H1 (cell line): Measurements from ENCODE around the gene SPAG16. TPM values are rescaled to one million over a fixed set of nuclear protein-coding genes. Genes with fewer than 3 reads are reported as not detected.

Experiments
- CTCF ChIA-PET: fragments of 300-600 bp; sonication (Branson Sonifier 250); formaldehyde crosslinking; loops from one replicate; lab custom pipeline; 2021; ENCODE audit not compliant: partially characterized antibody; lab: Charles Lee
- POLR2A ChIA-PET: fragments of 300-600 bp; sonication (Branson Sonifier 250); formaldehyde crosslinking; loops from one replicate; lab custom pipeline; 2021; ENCODE audit warnings: inconsistent platforms; ENCODE audit not compliant: partially characterized antibody; lab: Charles Lee
- DNase-seq, 2 experiments: peaks; one replicate each; pipeline versions ENCODE4 v3.0.0 to v3.0.0-alpha.2; 2010 to 2022; ENCODE audit warnings: low spot score in 2 of 2, low read depth in 1 of 2, mixed read lengths in 1 of 2
- FAIRE-seq: peaks from 2 replicates; lab custom pipeline; 2011; peaks lifted over from hg19 to GRCh38; lab: Jason Lieb, UNC
- H2AFZ ChIP-seq: 2 replicates; pipeline ENCODE4 v1.8.1; 2012; ENCODE audit warnings: low read length, inconsistent platforms
- H2AK5ac ChIP-seq: 2 replicates; pipeline ENCODE4 v1.6.1; 2013; ENCODE audit warnings: low read depth, low read length
- H2BK120ac ChIP-seq: replicated peaks from 2 replicates; pipeline ENCODE3; 2013; ENCODE audit warnings: low read depth, low read length, inconsistent platforms
- H2BK12ac ChIP-seq: 2 replicates; pipeline ENCODE4 v1.6.1; 2013; ENCODE audit warnings: low read depth, low read length
- H2BK15ac ChIP-seq: 2 replicates; pipeline ENCODE4 v1.6.1; 2013; ENCODE audit warnings: low read length
- H2BK20ac ChIP-seq: 2 replicates; pipeline ENCODE4 v1.6.1; 2013; ENCODE audit warnings: low read length
- H2BK5ac ChIP-seq: 2 replicates; pipeline ENCODE4 v1.6.1; 2013; ENCODE audit warnings: low read depth, low read length
- H3K14ac ChIP-seq: 2 replicates; pipeline ENCODE4 v1.6.1; 2013; ENCODE audit warnings: inconsistent platforms; ENCODE audit not compliant: insufficient read length
- H3K18ac ChIP-seq: 2 replicates; pipeline ENCODE4 v1.6.1; 2013; ENCODE audit warnings: low read length; ENCODE audit errors: extremely low read depth
- H3K23ac ChIP-seq: 2 replicates; pipeline ENCODE4 v1.6.1; 2013; ENCODE audit warnings: inconsistent platforms; ENCODE audit not compliant: insufficient read length
- H3K23me2 ChIP-seq: 2 replicates; pipeline ENCODE4 v1.6.1; 2013; ENCODE audit warnings: low read depth, low read length
- H3K27ac ChIP-seq: 2 replicates; pipeline ENCODE4 v1.6.1; 2011; ENCODE audit warnings: low read depth, low read length, inconsistent platforms
- H3K27me3 ChIP-seq, 4 experiments: replicated peaks in 1 of 4; 1 replicate in 1 of 4; 2 replicates in 3 of 4; pipeline versions ENCODE4 v1.6.1 to v1.8.1; 2011 to 2013; ENCODE audit warnings: low read length in 3 of 4, mild to moderate bottlenecking in 3 of 4, inconsistent platforms in 2 of 4, mixed read lengths in 2 of 4, moderate library complexity in 1 of 4; ENCODE audit not compliant: control insufficient read depth in 3 of 4, insufficient read depth in 3 of 4; ENCODE audit errors: extremely low read depth in 1 of 4
- H3K36me3 ChIP-seq, 4 experiments: 2 replicates each; pipeline versions ENCODE4 v1.6.1 to v1.8.1; 2011 to 2013; ENCODE audit warnings: mild to moderate bottlenecking in 4 of 4, low read length in 3 of 4, moderate library complexity in 2 of 4, control low read depth in 1 of 4, inconsistent platforms in 1 of 4; ENCODE audit not compliant: insufficient read depth in 4 of 4, control insufficient read depth in 2 of 4
- H3K4ac ChIP-seq: replicated peaks from 2 replicates; pipeline ENCODE3; 2013; ENCODE audit warnings: low read length, low read depth, mixed read lengths, inconsistent platforms; ENCODE audit not compliant: insufficient read length
- H3K4me1 ChIP-seq, 4 experiments: replicated peaks in 1 of 4; 1 replicate in 1 of 4; 2 replicates in 3 of 4; pipeline versions ENCODE4 v1.6.1 to v1.8.1; 2011 to 2013; ENCODE audit warnings: low read length in 3 of 4, inconsistent platforms in 2 of 4, mixed read lengths in 1 of 4; ENCODE audit not compliant: insufficient read depth in 4 of 4, control insufficient read depth in 3 of 4
- H3K4me2 ChIP-seq, 2 experiments: 2 replicates each; pipeline versions ENCODE4 v1.6.1 to v1.8.1; 2011 to 2013; ENCODE audit warnings: low read depth in 2 of 2, low read length in 2 of 2, control low read depth in 1 of 2, inconsistent platforms in 1 of 2, mild to moderate bottlenecking in 1 of 2; ENCODE audit not compliant: insufficient read depth in 1 of 2
- H3K4me3 ChIP-seq, 4 experiments: fragments of 200-600, 300-600 bp in 1 of 4; sonication (generic), shearing (Covaris generic), sonication (Bioruptor Twin) in 1 of 4; 2 replicates each; pipeline versions ENCODE4 v1.5.1 to v1.8.1; 2011 to 2016; ENCODE audit warnings: low read length in 4 of 4, low read depth in 3 of 4, control low read depth in 2 of 4, inconsistent platforms in 2 of 4, mild to moderate bottlenecking in 2 of 4, mixed read lengths in 1 of 4, moderate library complexity in 1 of 4; ENCODE audit not compliant: insufficient read depth in 2 of 4; ENCODE audit errors: extremely low read depth in 1 of 4
- H3K56ac ChIP-seq: replicated peaks from 2 replicates; pipeline ENCODE3; 2013; ENCODE audit warnings: low read depth, mild to moderate bottlenecking, mixed read lengths, low read length, inconsistent platforms; ENCODE audit not compliant: insufficient read length
- H3K79me1 ChIP-seq: 2 replicates; pipeline ENCODE4 v1.6.1; 2013; ENCODE audit warnings: low read depth, low read length, control low read depth
- H3K79me2 ChIP-seq, 2 experiments: 2 replicates each; pipeline versions ENCODE4 v1.6.1 to v1.8.1; 2012 to 2013; ENCODE audit warnings: low read length in 2 of 2, mild to moderate bottlenecking in 2 of 2, inconsistent platforms in 1 of 2; ENCODE audit not compliant: insufficient read depth in 2 of 2, control insufficient read depth in 1 of 2
- H3K9ac ChIP-seq, 4 experiments: replicated peaks in 1 of 4; 1 replicate in 1 of 4; 2 replicates in 3 of 4; pipeline versions ENCODE4 v1.6.1 to v1.8.1; 2011 to 2013; ENCODE audit warnings: low read depth in 3 of 4, low read length in 3 of 4, control low read depth in 2 of 4, mild to moderate bottlenecking in 2 of 4, moderate library complexity in 2 of 4, inconsistent platforms in 1 of 4; ENCODE audit errors: extremely low read depth in 1 of 4
- H3K9me3 ChIP-seq, 2 experiments: 2 replicates each; pipeline versions ENCODE4 v1.6.1 to v1.8.1; 2012 to 2013; ENCODE audit warnings: mild to moderate bottlenecking in 2 of 2, moderate library complexity in 2 of 2, control low read depth in 1 of 2, inconsistent platforms in 1 of 2, low read depth in 1 of 2, low read length in 1 of 2, mixed read lengths in 1 of 2; ENCODE audit not compliant: insufficient read depth in 2 of 2
- H4K20me1 ChIP-seq, 2 experiments: replicated peaks in 1 of 2; 2 replicates each; pipeline versions ENCODE3 to v1.8.1; 2011 to 2013; ENCODE audit warnings: inconsistent platforms in 2 of 2, low read length in 2 of 2, mild to moderate bottlenecking in 1 of 2; ENCODE audit not compliant: insufficient read depth in 2 of 2, control insufficient read depth in 1 of 2
- H4K5ac ChIP-seq: 2 replicates; pipeline ENCODE4 v1.6.1; 2013; ENCODE audit warnings: low read length, low read depth, mixed read lengths, inconsistent platforms; ENCODE audit not compliant: insufficient read length
- H4K8ac ChIP-seq: 2 replicates; pipeline ENCODE4 v1.8.0; 2013; ENCODE audit warnings: mild to moderate bottlenecking, moderate library complexity, low read length, inconsistent platforms; ENCODE audit not compliant: insufficient read depth; ENCODE audit errors: extremely low read depth
- H4K91ac ChIP-seq: replicated peaks from 2 replicates; pipeline ENCODE3; 2013; ENCODE audit warnings: low read length, mixed read lengths, inconsistent platforms; ENCODE audit not compliant: insufficient read length
- EZH2 ChIP-seq: fragments of 200-600 bp; sonication (generic); IDR thresholded peaks from 2 replicates; pipeline ENCODE4 v1.7.1; 2012; ENCODE audit warnings: low read depth, mild to moderate bottlenecking, moderate library complexity, low read length, inconsistent platforms; ENCODE audit not compliant: severe bottlenecking
- FOSL1 ChIP-seq: IDR thresholded peaks from 2 replicates; pipeline ENCODE4 v1.6.1; 2011; ENCODE audit warnings: mild to moderate bottlenecking, low read depth, low read length, moderate library complexity; ENCODE audit not compliant: insufficient read depth
- GTF2F1 ChIP-seq: IDR thresholded peaks from 2 replicates; pipeline ENCODE4 v1.6.1; 2012; ENCODE audit warnings: low read depth, low read length, improper control_type of control experiment, borderline replicate concordance
- JUN ChIP-seq: IDR thresholded peaks from 2 replicates; pipeline ENCODE4 v1.6.1; 2011; ENCODE audit warnings: low read depth, mild to moderate bottlenecking, improper control_type of control experiment, low read length
- JUND ChIP-seq: IDR thresholded peaks from 2 replicates; pipeline ENCODE4 v1.6.1; 2011; ENCODE audit warnings: mild to moderate bottlenecking, improper control_type of control experiment, low read length
- NRF1 ChIP-seq: IDR thresholded peaks from 2 replicates; pipeline ENCODE4 v1.6.1; 2011; ENCODE audit warnings: mild to moderate bottlenecking, low read depth, low read length, improper control_type of control experiment
- POLR2A ChIP-seq, 2 experiments: IDR thresholded peaks; 1 replicate in 1 of 2; 2 replicates in 1 of 2; pipeline ENCODE4 v1.6.1; 2011; ENCODE audit warnings: low read depth in 2 of 2, low read length in 2 of 2, mild to moderate bottlenecking in 2 of 2; ENCODE audit errors: control extremely low read depth in 1 of 2
- RBBP5 ChIP-seq: IDR thresholded peaks from 2 replicates; pipeline ENCODE4 v1.7.1; 2012; ENCODE audit warnings: low read depth, mild to moderate bottlenecking, inconsistent platforms, low read length, moderate library complexity, borderline replicate concordance
- SAP30 ChIP-seq: fragments of 300-600 bp; sonication (generic); IDR thresholded peaks from 2 replicates; pipeline ENCODE4 v1.7.1; 2012; ENCODE audit warnings: low read length, moderate library complexity, mild to moderate bottlenecking, inconsistent platforms; ENCODE audit not compliant: insufficient read depth, insufficient replicate concordance
- SIRT6 ChIP-seq: IDR thresholded peaks from one replicate; pipeline ENCODE4 v1.7.1; 2012; ENCODE audit warnings: low read length, inconsistent platforms
- SP2 ChIP-seq: IDR thresholded peaks from 2 replicates; pipeline ENCODE4 v1.6.1; 2012; ENCODE audit warnings: mild to moderate bottlenecking, low read length, inconsistent platforms
- WGBS, 2 experiments: shearing (Covaris generic) in 1 of 2; methylation state at CpG; one replicate each; pipeline versions ENCODE4 v1.1.6 to v1.1.7; 2013 to 2015; ENCODE audit warnings: low lambda C conversion rate in 2 of 2, mixed read lengths in 2 of 2, inconsistent platforms in 1 of 2, low coverage in 1 of 2, missing lambda C conversion rate in 1 of 2; ENCODE audit not compliant: insufficient replicate concordance in 2 of 2, insufficient coverage in 1 of 2, insufficient read length in 1 of 2; ENCODE audit errors: extremely low coverage in 1 of 2, missing lambda C conversion rate in 1 of 2; 5-methylcytosine and 5-hydroxymethylcytosine counted together
- polyA plus RNA-seq, 7 experiments: library from polyadenylated mRNA; depleted of rRNA in 3 of 7; stranded (reverse) in 5 of 7; unstranded in 2 of 7; fragments of >200 nt in 5 of 7; fragments of 200-250 nt in 2 of 7; gene quantifications; 1 replicate in 5 of 7; 2 replicates in 1 of 7; 4 replicates in 1 of 7; pipeline versions ENCODE4 v1.2.1 to v1.2.3, GENCODE V29; 2011 to 2013; ENCODE audit warnings: missing spikeins in 2 of 7, mixed read lengths in 2 of 7
- total RNA-seq: library from RNA; stranded (reverse); fragmentation: NEBNext Ultra II Directional; extraction: Animal tissue kit (Norgen Biotek cat#: 25700); gene quantifications from 2 replicates; pipeline ENCODE4 v1.2.1, GENCODE V29; 2021
- TF ChIP-seq, protein P1 (sequence below): IDR thresholded peaks from 2 replicates; pipeline ENCODE4 v1.6.1; 2012; ENCODE audit warnings: inconsistent platforms

SPAG16 gene
- total and polyA plus RNA-seq, 2 of the 8 experiments (the other 6 are each of a cell fraction or from before 2014, with no cell fraction given): 6.0 to 14.9 TPM

GRCh38 chr2:213243189-213244044 is 40.8 kb upstream of the SPAG16 start:
- no peaks in the 10 kb centered on the region for H3K27me3 ChIP-seq
- H4K8ac ChIP-seq: no peak overlapping the region
- FAIRE-seq: no peak
- no peaks in the 10 kb centered on the region for H3K36me3 ChIP-seq
- no peak overlapping the region for H3K56ac ChIP-seq
- no peak overlapping the region for H2AK5ac ChIP-seq
- H3K4ac ChIP-seq: no peak overlapping the region
- no peak overlapping the region for H3K27ac ChIP-seq
- WGBS, 2 experiments: 77% methylated on average over 6 of the region's 6 CpGs; no CpG with 5 or more reads in 1 of the 2 experiments
- POLR2A ChIA-PET: interaction anchor here (0.9 kb wide), 1 partner anchor 10 kb away, joined by 3 read pairs; no protein-coding TSS in a partner anchor
- no peak overlapping the region for H4K91ac ChIP-seq
- H2BK12ac ChIP-seq: no peak overlapping the region
- H3K9me3 ChIP-seq: no peaks in the 10 kb centered on the region
- CTCF ChIA-PET: interaction anchor here (0.7 to 1.1 kb wide), 2 partner anchors 380 to 524 kb away, joined by 3 to 4 read pairs; no protein-coding TSS in a partner anchor
- DNase-seq: no peak
- H4K5ac ChIP-seq: no peak overlapping the region
- H2BK20ac ChIP-seq: no peak overlapping the region
- H3K18ac ChIP-seq: no peak overlapping the region
- H2BK5ac ChIP-seq: no peak overlapping the region
- H3K79me2 ChIP-seq: no peaks in the 10 kb centered on the region
- H4K20me1 ChIP-seq: no peaks in the 10 kb centered on the region
- H3K4me2 ChIP-seq: no peak overlapping the region
- no peak overlapping the region for H3K4me3 ChIP-seq
- no peak overlapping the region for H2BK15ac ChIP-seq
- no peak overlapping the region for H3K14ac ChIP-seq
- no peak overlapping the region for H3K9ac ChIP-seq
- H3K23me2 ChIP-seq: no peaks in the 10 kb centered on the region
- no peaks in the 10 kb centered on the region for H3K79me1 ChIP-seq
- no peak overlapping the region for H2AFZ ChIP-seq
- no peak overlapping the region for H3K23ac ChIP-seq
- H2BK120ac ChIP-seq: no peak overlapping the region
- H3K4me1 ChIP-seq: peaks cover 0 to 3% (median 0%) of the 10 kb centered on the region in 4 experiments; a peak in 1 of 7 replicates
- no peak for TF ChIP-seq SIRT6
- no peak for TF ChIP-seq SP2
- no peak for TF ChIP-seq NRF1
- no peak for TF ChIP-seq EZH2
- no peak for TF ChIP-seq JUN
- TF ChIP-seq SAP30: no peak
- TF ChIP-seq RBBP5: no peak
- TF ChIP-seq, protein P1, sequence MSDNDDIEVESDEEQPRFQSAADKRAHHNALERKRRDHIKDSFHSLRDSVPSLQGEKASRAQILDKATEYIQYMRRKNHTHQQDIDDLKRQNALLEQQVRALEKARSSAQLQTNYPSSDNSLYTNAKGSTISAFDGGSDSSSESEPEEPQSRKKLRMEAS: no peak
- no peak for TF ChIP-seq FOSL1
- TF ChIP-seq POLR2A (IDR thresholded peaks at IDR 0.05; ENCODE audit: control extremely low read depth in 1 of 2, low read depth in 2 of 2, low read length in 2 of 2): no peak
- no peak for TF ChIP-seq GTF2F1
- TF ChIP-seq JUND: no peak
